Common myeloid progenitor, CD34-positive (primary cell): ENCODE measurements around the gene YIF1A.

Experiments
- CTCF ChIA-PET: fragments of 350-600 bp; sonication (Branson Sonifier 250); formaldehyde crosslinking; loops from one replicate; lab custom pipeline; 2021; ENCODE audit warnings: antibody characterized with exemption; lab: Charles Lee
- POLR2A ChIA-PET: fragments of 350-600 bp; sonication (Branson Sonifier 250); formaldehyde crosslinking; loops from one replicate; lab custom pipeline; 2021; ENCODE audit warnings: antibody characterized with exemption; lab: Charles Lee
- DNase-seq, 3 donors: peaks; one replicate each; pipeline versions ENCODE4 v3.0.0 to v3.0.0-alpha.2; 2013
- H3K27ac ChIP-seq, 2 experiments: 1 replicate in 1 of 2; 2 replicates in 1 of 2; pipeline ENCODE4 v1.7.0; 2013; ENCODE audit warnings: inconsistent platforms in 2 of 2, low read length in 2 of 2, mild to moderate bottlenecking in 2 of 2, low read depth in 1 of 2, moderate library complexity in 1 of 2; ENCODE audit not compliant: severe bottlenecking in 2 of 2, insufficient read depth in 1 of 2, poor library complexity in 1 of 2
- H3K27me3 ChIP-seq, 5 experiments: replicated peaks in 2 of 5; 1 replicate in 3 of 5; 2 replicates in 2 of 5; pipeline versions ENCODE4 v1.6.1 to v1.7.0; 2013; ENCODE audit warnings: low read length in 4 of 5, mild to moderate bottlenecking in 2 of 5, moderate library complexity in 2 of 5, inconsistent platforms in 1 of 5; ENCODE audit not compliant: insufficient read depth in 5 of 5, control insufficient read depth in 4 of 5
- H3K36me3 ChIP-seq, 4 experiments: 1 replicate in 2 of 4; 2 replicates in 2 of 4; pipeline versions ENCODE4 v1.6.1 to v1.7.0; 2013; ENCODE audit warnings: low read length in 3 of 4, control low read depth in 1 of 4, mild to moderate bottlenecking in 1 of 4; ENCODE audit not compliant: control insufficient read depth in 4 of 4, insufficient read depth in 4 of 4
- H3K4me1 ChIP-seq, 4 experiments: 1 replicate in 3 of 4; 2 replicates in 1 of 4; pipeline versions ENCODE4 v1.6.1 to v1.7.1; 2013; ENCODE audit warnings: low read length in 3 of 4, mild to moderate bottlenecking in 3 of 4, control low read depth in 1 of 4, inconsistent platforms in 1 of 4, moderate library complexity in 1 of 4; ENCODE audit not compliant: control insufficient read depth in 4 of 4, insufficient read depth in 4 of 4; ENCODE audit errors: control extremely low read depth in 1 of 4
- H3K4me3 ChIP-seq, 7 experiments: 1 replicate in 4 of 7; 2 replicates in 3 of 7; pipeline versions ENCODE4 v1.5.1 to v1.7.0; 2013; ENCODE audit warnings: mild to moderate bottlenecking in 7 of 7, low read length in 6 of 7, moderate library complexity in 6 of 7, inconsistent platforms in 2 of 7, low read depth in 2 of 7, control low read depth in 1 of 7; ENCODE audit not compliant: insufficient read depth in 4 of 7, control insufficient read depth in 1 of 7; ENCODE audit errors: extremely low read depth in 1 of 7
- H3K9me3 ChIP-seq, 5 experiments: 1 replicate in 4 of 5; 2 replicates in 1 of 5; pipeline versions ENCODE4 v1.6.1 to v1.7.1; 2013; ENCODE audit warnings: low read length in 4 of 5, mild to moderate bottlenecking in 2 of 5, inconsistent platforms in 1 of 5, low read depth in 1 of 5, moderate library complexity in 1 of 5; ENCODE audit not compliant: control insufficient read depth in 4 of 5, insufficient read depth in 2 of 5; ENCODE audit errors: control extremely low read depth in 1 of 5
- WGBS: methylation state at CpG from one replicate; pipeline ENCODE4 v1.1.5; 2013; ENCODE audit not compliant: insufficient coverage; 5-methylcytosine and 5-hydroxymethylcytosine counted together

YIF1A gene

DNA sequence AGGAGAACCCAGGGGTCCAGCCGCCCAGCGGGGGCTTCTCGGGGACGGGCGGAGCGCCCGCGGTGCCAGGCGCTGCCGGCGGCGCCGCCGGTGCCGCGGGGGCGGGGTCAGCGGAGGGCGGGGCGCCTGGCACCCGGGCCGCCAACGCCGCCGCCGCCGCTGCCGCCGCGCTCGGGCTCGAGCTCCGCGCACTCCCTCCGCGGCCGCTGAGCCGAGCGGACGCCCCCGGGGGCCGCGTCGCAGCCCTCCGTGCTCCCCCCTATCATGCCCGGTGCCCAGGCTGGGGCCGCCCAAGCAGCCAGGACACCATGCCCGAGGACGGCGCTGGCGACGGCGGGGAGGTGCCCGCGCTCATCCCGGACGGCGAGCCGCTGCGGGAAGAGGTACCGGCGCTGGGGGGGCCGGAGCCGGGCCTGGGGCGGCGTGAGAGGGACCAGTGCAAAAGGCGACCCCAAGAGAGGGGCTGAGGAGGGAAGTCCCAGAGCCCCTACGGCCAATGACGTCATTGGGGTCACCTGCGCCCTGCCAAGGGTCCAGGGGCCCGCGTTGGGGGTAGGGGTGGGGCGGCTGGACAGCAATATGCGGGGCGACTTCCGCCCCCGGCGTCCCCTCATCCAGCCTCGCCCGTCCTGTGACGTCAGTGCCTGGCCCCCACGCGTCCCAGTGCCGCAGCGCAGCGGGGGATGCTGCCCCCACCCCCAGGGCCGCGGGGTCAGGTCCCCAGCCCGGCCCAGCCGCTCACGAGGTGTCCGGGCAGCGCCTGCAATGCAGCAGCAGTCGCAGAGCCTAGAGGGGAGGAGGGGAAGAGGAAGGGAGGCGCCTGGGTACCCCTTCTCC lies 3.0 kb upstream of the YIF1A start, which contains the start of gene TMEM151A:
TMEM151A (plus strand) TSS at position 189 of the 837 bp plus-strand sequence; CDS start at position 309, 120 bp downstream.
- CTCF ChIA-PET: interaction anchor here (1.4 kb wide), 1 partner anchor 118 kb away, joined by 3 read pairs; no protein-coding TSS in a partner anchor
- Histone ChIP-seq H3K4me1 (peaks cover 0 to 37% (median 32%) of the 10 kb centered on the region in 4 experiments), H3K4me3 (peak within 1 kb of the TSS in 5 of 7 experiments; percentile 8 to 65 (median 42)), H3K36me3 (no peaks in the 10 kb centered on the region), H3K27ac (no peak within 1 kb of the TSS), H3K27me3 (peaks cover 0 to 52% (median 17%) of the 10 kb centered on the region in 5 experiments), H3K9me3 (no peaks in the 10 kb centered on the region)
- WGBS: 1% methylated on average over 69 of the region's 95 CpGs
- POLR2A ChIA-PET: interaction anchor here (0.6 kb wide), 1 partner anchor 781 kb away, joined by 3 read pairs; no protein-coding TSS in a partner anchor
- peak in 1 of 3 donors; percentile 32 for DNase-seq

DNA sequence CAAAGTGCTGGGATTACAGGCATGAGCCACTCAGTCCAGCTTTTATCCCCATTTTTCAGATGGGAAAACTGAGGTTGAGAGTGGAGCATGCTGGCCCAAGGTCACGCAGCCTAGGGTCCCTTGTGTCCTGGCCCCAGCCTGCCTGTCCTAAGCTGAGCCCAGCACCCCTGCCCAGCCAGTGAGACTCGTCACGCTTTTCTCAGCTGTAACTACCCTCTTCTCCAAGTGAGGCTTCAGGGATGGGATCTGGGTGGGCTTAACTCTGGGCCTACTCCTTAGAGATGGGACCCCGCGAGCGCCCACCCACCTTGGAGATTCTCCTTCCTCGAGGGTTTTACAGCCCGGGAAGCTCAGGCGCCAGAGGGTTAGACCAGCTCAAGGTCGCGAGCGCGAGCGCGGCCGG lies 2.4 kb upstream of the YIF1A start:
- no peak overlapping the region for H3K27ac ChIP-seq
- H3K9me3 ChIP-seq: no peaks in the 10 kb centered on the region
- peak overlapping the region in 3 of 7 experiments; percentile 42 to 65 (median 43) for H3K4me3 ChIP-seq
- no peaks in the 10 kb centered on the region for H3K36me3 ChIP-seq
- DNase-seq: no peak
- 18% methylated on average over 13 of the region's 16 CpGs for WGBS
- ChIA-PET POLR2A (interaction anchor here (0.6 kb wide), 1 partner anchor 781 kb away, joined by 3 read pairs; no protein-coding TSS in a partner anchor), CTCF (interaction anchor here (1.0 to 1.4 kb wide), 2 partner anchors 22 to 118 kb away, joined by 3 read pairs; no protein-coding TSS in a partner anchor)
- H3K4me1 ChIP-seq: peaks cover 0 to 37% (median 32%) of the 10 kb centered on the region in 4 experiments
- peaks cover 0 to 52% (median 17%) of the 10 kb centered on the region in 5 experiments for H3K27me3 ChIP-seq

DNA sequence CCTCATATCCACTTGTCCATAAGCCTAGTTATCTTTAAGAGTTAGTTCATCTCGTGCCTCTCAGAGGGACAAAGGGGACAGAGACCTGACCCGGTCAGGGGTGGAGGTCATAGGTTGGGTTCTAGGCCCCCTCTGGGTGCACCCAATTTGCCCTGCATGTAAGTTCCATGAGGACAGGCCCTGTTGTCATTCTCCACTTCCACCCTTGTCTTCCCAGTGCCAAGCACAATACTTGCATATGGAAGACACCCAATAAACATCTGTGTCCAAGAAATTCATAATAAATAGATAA lies 1.3 kb upstream of the YIF1A start:
- DNase-seq: no peak
- Histone ChIP-seq H3K27me3 (peaks cover 0 to 52% (median 17%) of the 10 kb centered on the region in 5 experiments), H3K4me1 (peaks cover 0 to 37% (median 32%) of the 10 kb centered on the region in 4 experiments), H3K4me3 (no peak overlapping the region), H3K27ac (no peak overlapping the region), H3K9me3 (no peaks in the 10 kb centered on the region), H3K36me3 (no peaks in the 10 kb centered on the region)
- WGBS: 83% methylated on average over 2 of the region's 2 CpGs
- POLR2A ChIA-PET: no interaction called here
- CTCF ChIA-PET: interaction anchor here (2.4 kb wide), 1 partner anchor 21 kb away, joined by 9 read pairs; no protein-coding TSS in a partner anchor

DNA sequence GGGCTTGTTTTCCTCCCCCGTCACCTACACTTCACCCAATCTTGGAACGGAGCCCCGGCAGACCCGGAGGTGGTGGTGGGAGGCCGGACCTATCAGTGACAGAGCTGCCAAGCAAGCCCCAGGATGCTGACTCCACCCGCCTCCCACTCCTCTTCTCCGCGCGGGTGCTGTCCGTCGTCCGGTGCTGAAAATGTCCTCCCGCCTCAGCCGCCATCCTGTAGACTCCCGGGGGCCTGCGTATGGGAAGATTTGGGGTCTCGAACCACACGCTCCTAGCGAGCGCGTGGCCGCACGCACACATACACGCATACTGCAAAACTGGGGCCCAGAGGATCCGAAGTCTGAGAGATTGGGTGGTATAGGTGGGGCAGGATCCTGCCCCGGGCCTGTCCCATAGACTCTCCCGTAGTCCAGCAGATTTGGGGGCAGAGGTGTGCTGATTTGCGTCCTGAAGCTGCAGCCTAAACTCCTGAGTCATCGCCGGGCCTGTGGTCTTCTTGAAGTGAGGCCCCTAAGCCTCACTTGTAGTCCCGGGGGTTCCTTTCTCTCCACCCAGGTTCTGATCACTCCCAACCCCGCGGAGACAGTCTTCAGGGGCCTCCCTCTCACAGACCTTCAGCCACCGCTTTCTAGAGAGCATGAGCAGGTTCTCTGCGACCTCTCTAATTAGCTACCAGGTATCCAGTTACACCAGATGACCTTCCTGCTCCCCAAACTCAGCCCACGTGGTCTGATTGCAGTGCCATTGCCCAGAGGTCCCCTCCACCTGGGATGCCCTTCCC lies 796 bp upstream of the YIF1A start:
- Histone ChIP-seq H3K9me3 (no peaks in the 10 kb centered on the region), H3K36me3 (peaks cover 0 to 3% (median 2%) of the 10 kb centered on the region in 4 experiments), H3K4me3 (peak overlapping the region; percentile 13 to 93 (median 80)), H3K27me3 (peaks cover 0 to 47% (median 17%) of the 10 kb centered on the region in 5 experiments), H3K27ac (peak overlapping the region in 1 of 2 experiments; percentile 74), H3K4me1 (peaks cover 0 to 37% (median 32%) of the 10 kb centered on the region in 4 experiments)
- WGBS: 24% methylated on average over 15 of the region's 36 CpGs
- peak; percentile 75 to 92 (median 89) for DNase-seq
- CTCF ChIA-PET: interaction anchor here (0.6 to 11.6 kb wide), 9 partner anchors 9 to 94 kb away, joined by 3 to 100 read pairs (median 6); no protein-coding TSS in a partner anchor
- POLR2A ChIA-PET: interaction anchor here (0.6 to 1.2 kb wide), 4 partner anchors 11 to 55 kb away, joined by 3 to 5 read pairs (median 4); no protein-coding TSS in a partner anchor

DNA sequence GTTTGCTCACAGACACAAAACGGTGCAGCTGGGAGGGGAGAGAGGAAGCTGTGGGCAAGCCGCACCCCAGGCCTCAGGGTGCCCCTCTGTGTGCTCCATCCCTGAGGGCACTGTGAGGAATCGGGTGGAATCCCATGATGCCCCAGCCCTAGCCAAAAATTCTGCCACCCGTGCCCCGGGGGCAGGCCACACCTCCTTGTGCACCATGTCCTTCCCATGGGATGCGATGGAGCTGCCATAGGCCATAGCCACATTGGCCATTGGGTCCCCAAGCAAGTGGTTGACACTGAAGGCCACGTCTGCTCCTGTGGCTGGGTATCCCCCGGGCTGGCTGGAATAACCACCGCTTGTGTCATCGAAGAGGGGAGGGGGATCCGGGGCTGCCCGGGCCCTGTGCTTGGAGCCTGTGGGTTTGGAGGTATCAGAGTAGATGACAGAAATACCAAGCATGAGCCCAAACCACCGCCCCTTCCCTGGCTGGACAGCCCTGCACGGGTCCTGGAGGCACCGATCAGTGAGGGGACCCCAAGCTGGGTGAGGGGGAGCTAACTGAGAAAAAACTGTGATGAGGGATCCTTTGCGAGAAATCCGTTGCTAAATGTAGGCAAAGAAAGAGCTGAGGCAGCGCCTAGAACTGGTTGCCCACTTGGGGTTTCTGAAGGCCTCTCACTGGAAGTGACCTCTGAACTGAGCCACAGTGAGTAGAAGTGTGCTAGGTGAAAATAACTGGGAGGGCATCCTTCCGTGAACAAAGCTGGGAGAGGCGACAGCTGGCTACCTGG lies 863 bp downstream of the YIF1A start:
- no peak for DNase-seq
- Histone ChIP-seq H3K4me3 (peak overlapping the region; percentile 64 to 93 (median 80)), H3K27me3 (peaks cover 0 to 30% (median 17%) of the 10 kb centered on the region in 5 experiments), H3K4me1 (peaks cover 0 to 37% (median 32%) of the 10 kb centered on the region in 4 experiments), H3K27ac (peak overlapping the region; percentile 33 to 83), H3K9me3 (no peaks in the 10 kb centered on the region), H3K36me3 (peaks cover 0 to 8% (median 2%) of the 10 kb centered on the region in 4 experiments)
- CTCF ChIA-PET: interaction anchor here (1.2 to 11.6 kb wide), 9 partner anchors 17 to 88 kb away, joined by 3 to 100 read pairs (median 7); partner anchors contain the start of gene RIN1
- POLR2A ChIA-PET: interaction anchor here (1.2 kb wide), 1 partner anchor 56 kb away, joined by 5 read pairs; no protein-coding TSS in a partner anchor
- 60% methylated on average over 18 of the region's 20 CpGs for WGBS
